Peyer's patch (tissue), 4 donors: ENCODE measurements around the gene HORMAD2. TPM values are rescaled to one million over a fixed set of nuclear protein-coding genes. Genes with fewer than 3 reads are reported as not detected.
A peak's percentile ranks its signal among the peaks of the same experiment; 100 is the strongest.
"Not testable (repeated sequence)": the region's sequence is repeated elsewhere in the genome, so short reads cannot be mapped to it uniquely, and the experiment has no call there.

Experiments
- DNase-seq, 3 donors: peaks; one replicate each; pipeline ENCODE4 v3.0.0-alpha.2; 2017 to 2019
- H3K27ac ChIP-seq, 4 donors: fragments of 200-600 bp; sonication (generic); one replicate each; pipeline ENCODE4 v1.5.1; 2016 to 2019
- H3K27me3 ChIP-seq, 2 donors: fragments of 200-600 bp; sonication (generic); one replicate each; pipeline ENCODE4 v1.5.1; 2019
- H3K36me3 ChIP-seq, 3 donors: fragments of 200-600 bp; sonication (generic); one replicate each; pipeline ENCODE4 v1.5.1; 2016 to 2019
- H3K4me1 ChIP-seq, 4 donors: fragments of 200-600 bp; sonication (generic); one replicate each; pipeline ENCODE4 v1.5.1; 2016 to 2019
- H3K4me3 ChIP-seq, 4 donors: fragments of 200-600 bp; sonication (generic); 1 replicate in 3 of 4; 2 replicates in 1 of 4; pipeline ENCODE4 v1.5.1; 2016 to 2019; ENCODE audit warnings: mild to moderate bottlenecking in 1 of 4
- H3K9me3 ChIP-seq, 4 donors: fragments of 200-600 bp; sonication (generic); one replicate each; pipeline ENCODE4 v1.5.1; 2016 to 2019; ENCODE audit warnings: mild to moderate bottlenecking in 1 of 4
- POLR2A ChIP-seq, 2 donors: fragments of 450-650 bp; IDR thresholded peaks; one replicate each; pipeline ENCODE4 v1.5.1; 2017; ENCODE audit warnings: antibody characterized with exemption in 2 of 2, mild to moderate bottlenecking in 2 of 2, moderate library complexity in 2 of 2
- total RNA-seq, 4 donors: library from RNA; depleted of rRNA; stranded (reverse); fragments of >200 nt; gene quantifications; one replicate each; pipeline ENCODE4 v1.1.0, GENCODE V29; 2016
- TF ChIP-seq, protein P1 (sequence below), 6 experiments: fragments of 450-650 bp in 4 of 6; fragments of 200-600 bp in 2 of 6; sonication (generic) in 1 of 6; IDR thresholded peaks; one replicate each; pipeline ENCODE4 v1.5.1; 2017 to 2019; ENCODE audit warnings: antibody characterized with exemption in 6 of 6, mild to moderate bottlenecking in 3 of 6, moderate library complexity in 1 of 6

The HORMAD2 gene
- total RNA-seq, 4 donors from 2014 or later, result not detected

DNA sequence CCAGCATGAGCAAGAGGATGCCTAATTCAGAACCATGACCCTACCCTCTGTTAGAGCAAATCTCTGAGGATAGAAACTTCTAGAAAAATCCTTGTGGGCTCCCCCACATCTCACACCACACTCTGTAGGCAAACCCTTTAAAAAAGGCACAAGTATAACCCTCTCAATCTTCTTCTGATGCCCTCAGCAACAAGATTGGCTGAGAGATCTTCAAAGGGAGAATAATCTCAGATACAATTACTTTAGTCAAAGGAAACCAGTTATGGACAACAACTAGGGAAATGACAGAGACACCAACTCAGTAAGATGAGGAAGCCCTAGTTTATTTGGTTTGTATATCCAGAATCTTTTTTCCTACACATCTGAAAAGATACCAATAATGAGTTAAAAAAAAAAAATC lies 117.1 kb downstream of the HORMAD2 start:
- no peak overlapping the region for H3K4me3 ChIP-seq
- TF ChIP-seq, protein P1, sequence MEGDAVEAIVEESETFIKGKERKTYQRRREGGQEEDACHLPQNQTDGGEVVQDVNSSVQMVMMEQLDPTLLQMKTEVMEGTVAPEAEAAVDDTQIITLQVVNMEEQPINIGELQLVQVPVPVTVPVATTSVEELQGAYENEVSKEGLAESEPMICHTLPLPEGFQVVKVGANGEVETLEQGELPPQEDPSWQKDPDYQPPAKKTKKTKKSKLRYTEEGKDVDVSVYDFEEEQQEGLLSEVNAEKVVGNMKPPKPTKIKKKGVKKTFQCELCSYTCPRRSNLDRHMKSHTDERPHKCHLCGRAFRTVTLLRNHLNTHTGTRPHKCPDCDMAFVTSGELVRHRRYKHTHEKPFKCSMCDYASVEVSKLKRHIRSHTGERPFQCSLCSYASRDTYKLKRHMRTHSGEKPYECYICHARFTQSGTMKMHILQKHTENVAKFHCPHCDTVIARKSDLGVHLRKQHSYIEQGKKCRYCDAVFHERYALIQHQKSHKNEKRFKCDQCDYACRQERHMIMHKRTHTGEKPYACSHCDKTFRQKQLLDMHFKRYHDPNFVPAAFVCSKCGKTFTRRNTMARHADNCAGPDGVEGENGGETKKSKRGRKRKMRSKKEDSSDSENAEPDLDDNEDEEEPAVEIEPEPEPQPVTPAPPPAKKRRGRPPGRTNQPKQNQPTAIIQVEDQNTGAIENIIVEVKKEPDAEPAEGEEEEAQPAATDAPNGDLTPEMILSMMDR (IDR thresholded peaks at IDR 0.05), result no peak
- no peak for TF ChIP-seq POLR2A (IDR thresholded peaks at IDR 0.05)
- no peaks in the 10 kb centered on the region for H3K36me3 ChIP-seq
- no peaks in the 10 kb centered on the region for H3K27me3 ChIP-seq
- peak overlapping the region in 3 of 4 donors; percentile 56 to 76 (median 67) for H3K27ac ChIP-seq
- no peaks in the 10 kb centered on the region for H3K9me3 ChIP-seq
- DNase-seq, result no peak
- peaks cover 0 to 14% (median 11%) of the 10 kb centered on the region in 4 donors for H3K4me1 ChIP-seq

DNA sequence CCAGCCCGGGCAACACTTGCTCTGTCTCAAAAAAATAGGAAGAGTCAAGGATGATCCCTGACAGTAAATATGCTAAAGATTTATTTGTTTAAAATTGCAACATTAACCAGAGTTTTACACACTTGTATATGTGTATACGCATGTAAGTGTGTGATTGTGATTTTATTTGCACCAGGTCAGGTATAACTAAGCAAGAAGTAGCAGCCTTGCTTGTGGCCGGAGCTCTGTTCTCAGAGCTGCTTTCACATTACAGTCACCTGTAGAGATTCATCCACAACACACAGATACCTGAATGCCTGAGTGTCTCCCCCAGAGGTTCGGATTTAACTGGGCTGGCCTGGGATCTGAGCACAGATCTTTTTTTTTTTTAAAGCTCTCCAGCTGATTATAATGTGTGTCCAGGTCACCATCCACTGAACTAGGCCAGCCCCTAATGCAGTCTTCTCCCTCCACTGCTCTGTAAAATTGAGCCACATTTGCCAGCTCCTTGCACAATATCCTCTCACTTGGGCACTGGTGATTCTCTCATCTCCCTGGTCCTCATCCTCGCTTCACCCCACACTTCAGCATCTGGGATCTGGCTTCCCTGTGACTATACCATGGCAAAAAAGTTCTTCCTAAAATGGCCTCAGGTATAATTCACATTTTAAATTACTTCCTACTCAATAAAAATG lies 118.0 kb downstream of the HORMAD2 start:
- no peaks in the 10 kb centered on the region for H3K36me3 ChIP-seq

GRCh38 chr22:30198921-30199320 lies 118.7 kb downstream of the HORMAD2 start:
- Histone ChIP-seq H3K27ac (no peak overlapping the region), H3K9me3 (no peaks in the 10 kb centered on the region), H3K27me3 (no peaks in the 10 kb centered on the region), H3K4me3 (no peak overlapping the region), H3K4me1 (peaks cover 0 to 21% (median 11%) of the 10 kb centered on the region in 4 donors), H3K36me3 (no peaks in the 10 kb centered on the region)
- DNase-seq, result no peak
- TF ChIP-seq, protein P1 (IDR thresholded peaks at IDR 0.05), result no peak
- TF ChIP-seq POLR2A (IDR thresholded peaks at IDR 0.05), result no peak

More for the DNA sequence above, 118.0 kb downstream of the HORMAD2 start:
- Histone ChIP-seq H3K4me1 (peaks cover 0 to 21% (median 11%) of the 10 kb centered on the region in 4 donors), H3K4me3 (no peak overlapping the region), H3K27me3 (no peaks in the 10 kb centered on the region), H3K9me3 (no peaks in the 10 kb centered on the region), H3K27ac (no peak overlapping the region)
- no peak for DNase-seq
- no peak for TF ChIP-seq POLR2A (IDR thresholded peaks at IDR 0.05)

- not testable (repeated sequence) for H3K27me3 ChIP-seq, DNase-seq, H3K36me3 ChIP-seq, H3K4me3 ChIP-seq, H3K27ac ChIP-seq, H3K9me3 ChIP-seq
- peaks cover 0 to 24% (median 9%) of the 10 kb centered on the region in 4 donors for H3K4me1 ChIP-seq
Measured at GRCh38 chr22:30200905-30201304, 120.6 kb downstream of the HORMAD2 start.

- TF ChIP-seq, protein P1 (IDR thresholded peaks at IDR 0.05), result no peak
- no peak for TF ChIP-seq POLR2A (IDR thresholded peaks at IDR 0.05)
- no peaks in the 10 kb centered on the region for H3K36me3 ChIP-seq
- H3K9me3 ChIP-seq, result no peaks in the 10 kb centered on the region
- H3K4me1 ChIP-seq, result peaks cover 0 to 19% (median under 1%) of the 10 kb centered on the region in 4 donors
- no peak overlapping the region for H3K4me3 ChIP-seq
- no peak overlapping the region for H3K27ac ChIP-seq
- no peaks in the 10 kb centered on the region for H3K27me3 ChIP-seq
- DNase-seq, result no peak
Measured at GRCh38 chr22:30201945-30202344, 121.7 kb downstream of the HORMAD2 start.

- Histone ChIP-seq H3K9me3 (no peaks in the 10 kb centered on the region), H3K27me3 (no peaks in the 10 kb centered on the region), H3K27ac (peak overlapping the region in 2 of 4 donors; percentile 51 to 69), H3K4me3 (no peak overlapping the region), H3K4me1 (peaks cover 0 to 19% (median 0%) of the 10 kb centered on the region in 4 donors), H3K36me3 (no peaks in the 10 kb centered on the region)
- TF ChIP-seq POLR2A (IDR thresholded peaks at IDR 0.05), result peak in 1 of 2 donors; percentile 33
- TF ChIP-seq, protein P1 (IDR thresholded peaks at IDR 0.05), result no peak
- DNase-seq, result no peak
Measured at GRCh38 chr22:30202531-30203006, 122.3 kb downstream of the HORMAD2 start.
